ENCODE measurements around the gene AKAP8. TPM values are rescaled to one million over a fixed set of nuclear protein-coding genes. Genes with fewer than 3 reads are reported as not detected.
"Not testable (repeated sequence)": the region's sequence is repeated elsewhere in the genome, so short reads cannot be mapped to it uniquely, and the experiment has no call there.

The AKAP8 gene
- total RNA-seq, 1 experiment from 2014 or later = 28.0 TPM

DNA sequence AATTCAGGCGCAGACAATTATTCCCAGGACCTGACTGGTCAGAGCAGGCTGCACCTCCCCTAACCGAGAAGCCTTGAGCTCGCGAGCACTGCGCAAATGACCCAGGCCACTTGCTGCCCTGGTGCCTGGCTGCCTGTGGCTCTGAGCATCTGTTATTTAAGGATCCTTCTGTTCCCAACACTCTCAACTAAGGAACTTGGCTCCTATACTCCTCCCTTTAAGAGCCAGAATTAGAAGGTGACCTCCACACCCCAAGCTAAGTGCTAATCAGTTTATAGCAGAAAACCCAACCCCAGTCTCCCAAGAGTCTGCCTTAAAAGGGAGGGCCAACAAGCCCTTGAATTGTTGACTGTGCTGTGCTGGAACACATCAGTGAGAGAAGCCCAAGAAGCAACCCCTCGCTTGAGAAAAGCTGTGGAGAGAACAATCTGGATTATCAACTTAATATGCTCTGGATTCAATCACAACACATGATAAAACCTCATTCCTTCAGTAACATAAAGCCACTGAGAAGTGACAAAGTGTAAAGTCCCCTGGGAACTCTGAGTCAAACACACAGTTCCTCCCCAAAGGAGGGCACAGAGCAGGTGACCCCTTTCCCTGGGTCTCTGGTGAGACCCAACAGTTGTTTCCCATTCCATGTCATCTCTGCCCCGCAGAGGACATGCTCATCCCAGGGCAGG lies 24.7 kb upstream of the AKAP8 start:
- DNase-seq (ENCODE audit: low read depth) = no peak

DNA sequence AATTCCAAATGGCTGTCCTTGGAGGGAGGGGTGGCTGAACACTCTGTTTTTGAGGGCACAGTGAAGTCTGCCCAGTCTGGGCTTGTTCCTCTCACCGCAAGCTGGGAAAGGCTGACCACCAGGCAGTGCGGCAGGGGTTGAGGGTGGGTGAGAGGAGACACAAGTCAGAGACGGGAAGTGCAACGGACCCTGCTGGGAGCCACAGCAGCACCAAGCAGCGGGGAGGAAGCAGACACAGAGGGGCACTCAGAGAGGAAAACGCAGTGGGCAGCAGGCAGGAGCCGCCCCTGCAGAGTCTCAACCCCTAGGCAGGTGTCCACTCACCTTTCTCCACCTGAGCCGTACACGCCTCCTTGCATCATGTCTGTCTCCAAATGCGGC lies 23.6 kb upstream of the AKAP8 start:
- no peak for DNase-seq (ENCODE audit: low read depth)

DNA sequence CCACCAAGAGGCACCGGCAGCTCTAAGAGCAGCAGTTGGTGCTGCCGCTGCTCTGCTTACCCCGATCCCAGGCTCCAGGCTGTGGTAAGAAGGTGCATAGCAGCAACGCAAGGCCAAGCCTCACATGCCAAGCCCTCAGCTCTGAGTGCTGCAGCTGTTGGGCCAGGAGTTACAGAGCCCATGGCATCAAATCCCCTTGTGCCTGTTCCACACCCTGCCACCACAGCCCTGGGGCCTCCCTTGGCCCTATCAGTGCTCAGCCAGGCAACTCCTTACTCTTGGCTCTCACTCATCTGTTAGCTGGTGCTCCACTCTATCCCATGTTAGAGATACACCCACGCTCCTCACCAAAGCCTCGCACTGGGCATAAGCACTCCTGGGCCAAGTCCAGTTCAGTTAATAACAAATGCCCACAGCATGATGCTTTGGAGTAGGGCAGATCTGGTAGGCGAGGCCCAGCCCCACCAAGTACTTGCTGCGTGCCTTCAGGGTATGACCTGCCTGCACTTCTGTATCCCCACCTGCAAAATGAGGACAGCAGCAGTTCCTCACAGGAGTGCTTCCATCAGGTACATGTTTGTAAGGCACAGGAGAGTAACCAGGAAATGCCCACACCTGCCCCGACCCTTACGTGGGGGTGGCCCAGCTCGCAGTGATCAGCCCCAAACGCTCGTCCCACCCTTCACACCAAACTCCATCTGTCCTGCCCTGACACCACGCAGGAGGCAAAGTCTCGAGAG lies 23.0 kb upstream of the AKAP8 start:
- no peak for DNase-seq (ENCODE audit: low read depth)

DNA sequence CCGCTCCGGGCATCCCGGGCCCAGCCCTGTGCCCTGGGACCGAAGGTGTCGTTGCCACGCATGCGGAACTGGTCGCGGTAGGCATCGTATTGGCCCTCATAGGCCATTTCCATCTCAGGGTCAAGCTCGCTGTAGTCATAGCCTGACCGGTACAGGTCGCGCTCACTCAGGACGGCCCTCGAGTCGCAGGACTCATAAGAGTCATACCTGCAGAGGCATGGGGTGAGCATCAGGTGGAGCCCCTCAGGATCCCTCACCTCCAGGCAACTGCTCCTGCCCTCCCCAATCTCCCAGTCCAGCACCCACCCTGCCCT lies 21.8 kb upstream of the AKAP8 start:
- DNase-seq (ENCODE audit: low read depth) = no peak

DNA sequence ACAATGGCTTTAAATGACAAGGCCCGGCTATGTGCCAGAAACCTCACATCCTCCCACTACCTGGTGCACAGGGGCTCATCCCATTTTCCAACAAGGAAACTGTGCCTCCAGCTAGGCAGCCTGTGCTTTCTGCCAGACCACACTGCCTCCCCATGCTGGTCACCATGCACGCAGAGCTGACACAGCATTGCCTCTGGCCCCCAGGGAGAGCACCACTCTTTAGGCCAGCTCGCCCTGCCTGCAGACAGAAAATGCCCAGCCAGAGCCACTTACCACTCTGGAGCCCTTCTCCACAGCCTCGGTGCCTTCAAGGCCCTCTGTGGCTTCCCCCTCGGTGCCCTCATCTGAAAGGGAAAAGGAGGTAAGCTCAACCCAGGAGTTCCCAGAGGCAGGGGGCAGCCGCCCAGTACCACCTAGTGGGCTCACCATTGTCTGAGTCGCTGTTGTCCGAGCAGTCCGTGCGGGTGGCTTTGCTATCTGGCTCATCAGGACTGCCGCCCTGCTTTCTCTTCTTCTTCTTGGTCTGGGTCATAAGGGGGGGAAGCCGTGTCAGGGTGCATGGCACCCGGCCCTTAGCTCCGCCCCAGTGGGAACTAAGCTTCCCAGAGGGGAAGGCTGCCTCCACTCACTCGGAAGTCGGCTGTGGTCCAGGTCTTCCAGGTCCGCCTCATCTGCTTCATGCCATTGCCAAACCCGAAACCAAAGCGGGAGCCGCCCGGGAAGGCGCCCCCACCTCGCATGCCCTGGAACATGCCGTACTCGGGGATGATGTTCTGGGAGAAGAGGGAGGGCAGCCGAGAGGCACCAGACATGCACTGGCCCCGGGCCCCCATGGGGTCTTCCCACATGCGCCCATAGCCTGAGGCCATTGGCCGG lies 21.2 kb upstream of the AKAP8 start:
- DNase-seq (ENCODE audit: low read depth) = no peak

DNA sequence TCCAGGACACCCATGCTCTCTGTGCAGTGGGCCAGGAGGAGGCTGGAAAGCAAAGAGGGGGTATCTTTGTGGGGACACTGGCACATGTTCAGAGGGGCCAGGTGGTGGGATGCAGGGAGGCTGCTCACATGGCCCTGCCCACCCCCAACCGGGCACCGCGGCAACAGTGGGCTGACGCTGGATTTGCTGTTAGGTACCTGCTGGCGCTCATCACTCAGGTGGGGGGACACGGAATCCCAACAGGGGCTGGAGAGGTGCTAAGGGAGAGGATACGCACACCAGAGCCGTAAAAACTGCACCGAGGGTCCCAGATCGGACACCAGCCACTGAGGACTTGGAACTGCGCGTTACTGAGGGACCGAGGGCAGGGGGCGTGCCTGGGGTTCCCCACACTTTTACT lies 20.0 kb upstream of the AKAP8 start:
- no peak for DNase-seq (ENCODE audit: low read depth)

DNA sequence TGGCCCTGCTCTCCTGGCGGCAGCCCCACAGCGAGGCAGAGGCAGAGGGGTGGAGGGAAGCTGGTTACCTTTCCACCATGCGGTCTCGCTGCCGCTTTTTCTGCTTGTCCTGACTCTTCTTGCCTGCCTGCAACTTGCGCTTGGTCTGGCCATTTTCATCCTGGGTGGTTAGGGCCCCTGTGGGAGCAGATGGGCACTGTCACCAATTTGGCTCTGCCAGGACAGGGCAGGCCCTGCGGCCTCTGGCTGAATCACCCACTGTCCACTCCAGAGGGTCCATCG lies 19.6 kb upstream of the AKAP8 start:
- DNase-seq (ENCODE audit: low read depth) = no peak

DNA sequence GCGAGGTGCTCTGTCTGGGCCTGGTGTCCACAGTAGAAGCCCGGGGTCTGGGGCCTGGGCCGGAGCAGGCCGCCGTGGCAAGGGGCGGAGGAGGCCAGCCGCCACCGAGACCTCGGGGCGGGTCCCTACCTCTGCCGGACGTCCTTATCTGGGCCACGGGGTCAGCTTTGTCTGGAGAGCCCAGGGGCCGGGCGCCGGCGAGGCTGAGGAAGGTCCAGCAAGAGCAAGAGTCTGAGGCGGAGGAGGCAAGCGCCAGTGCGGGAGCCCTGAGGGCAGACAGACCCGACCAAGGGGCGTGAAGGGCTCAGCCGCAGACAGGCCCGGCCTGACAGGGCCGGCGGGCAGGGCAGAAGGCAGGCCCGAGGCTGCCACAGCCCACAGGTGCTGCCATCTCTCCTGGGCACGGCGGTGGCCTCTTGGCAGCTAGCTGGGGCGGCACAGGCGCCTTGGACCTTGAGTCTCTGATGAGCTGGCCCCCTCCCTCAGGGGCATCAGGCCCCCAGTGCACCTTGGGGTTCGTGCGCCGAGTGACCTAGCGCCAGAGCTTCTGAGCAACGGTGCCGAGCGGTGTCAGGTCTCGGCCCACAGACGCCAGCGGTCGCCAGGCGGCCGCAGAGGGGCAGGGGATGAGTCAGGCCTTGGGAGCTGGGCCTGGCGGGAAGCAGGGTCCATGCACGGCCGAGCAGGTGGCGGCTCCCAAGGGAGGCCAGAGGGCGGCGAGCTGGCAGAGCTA lies 19.1 kb upstream of the AKAP8 start:
- DNase-seq (ENCODE audit: low read depth) = no peak

DNA sequence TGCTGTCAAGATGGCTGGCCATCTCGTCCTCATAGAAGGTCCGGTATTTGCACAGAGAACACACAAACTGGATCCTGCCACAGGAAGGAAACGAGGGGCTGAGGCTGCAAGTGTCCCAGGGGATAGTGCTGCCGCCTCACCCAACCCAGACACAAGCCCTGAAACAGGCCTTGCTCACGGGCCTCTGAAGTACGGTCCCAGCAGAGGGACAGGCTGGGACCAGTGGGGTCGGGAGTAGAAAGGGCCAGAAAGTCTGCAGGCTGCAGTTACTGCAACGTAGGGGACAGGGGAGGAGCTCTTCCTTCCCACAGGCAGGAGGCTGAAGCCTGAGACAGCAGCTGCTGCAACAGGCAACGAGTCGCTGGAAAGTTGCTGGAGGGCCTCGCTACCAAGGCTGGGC lies 18.2 kb upstream of the AKAP8 start:
- no peak for DNase-seq (ENCODE audit: low read depth)

DNA sequence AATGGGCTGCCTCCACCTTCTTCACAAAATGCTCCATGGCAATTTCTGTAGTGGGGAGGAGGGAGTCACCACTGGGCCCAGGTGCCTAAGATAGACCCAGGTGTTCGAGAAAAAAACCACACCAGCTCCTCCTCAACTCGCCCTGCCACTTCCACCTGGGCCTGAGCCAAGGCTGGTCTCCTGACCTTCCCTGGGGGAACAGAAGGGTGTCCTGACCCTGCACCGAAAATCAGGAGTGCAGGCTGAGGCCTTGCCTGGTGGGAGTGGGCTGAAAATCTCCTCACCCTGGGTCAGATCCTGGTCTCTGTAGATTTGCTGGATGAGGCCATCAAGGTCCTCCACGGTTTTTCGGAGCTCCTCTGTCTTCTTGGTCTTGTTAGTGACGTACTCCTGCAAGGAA lies 17.6 kb upstream of the AKAP8 start:
- DNase-seq (ENCODE audit: low read depth) = no peak

DNA sequence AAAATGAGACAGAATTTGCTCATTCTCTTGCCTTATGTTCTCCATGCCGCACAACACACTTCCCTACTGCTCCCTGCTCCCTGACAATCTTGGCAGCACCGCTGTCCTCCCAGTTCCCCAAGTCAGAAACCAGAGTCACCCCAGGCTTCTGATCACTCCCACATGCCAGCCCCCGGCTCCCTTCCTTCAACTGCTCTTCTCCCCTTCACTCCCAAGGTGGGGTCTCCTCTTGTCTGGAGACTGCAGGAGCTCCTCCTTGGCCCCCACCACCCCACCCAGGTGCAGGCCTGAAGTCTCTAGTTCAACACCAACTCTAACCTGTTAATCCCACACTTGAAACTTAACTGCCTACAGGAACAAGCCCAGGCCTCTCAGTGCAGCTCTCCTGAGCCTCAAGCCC lies 16.8 kb upstream of the AKAP8 start:
- no peak for DNase-seq (ENCODE audit: low read depth)

DNA sequence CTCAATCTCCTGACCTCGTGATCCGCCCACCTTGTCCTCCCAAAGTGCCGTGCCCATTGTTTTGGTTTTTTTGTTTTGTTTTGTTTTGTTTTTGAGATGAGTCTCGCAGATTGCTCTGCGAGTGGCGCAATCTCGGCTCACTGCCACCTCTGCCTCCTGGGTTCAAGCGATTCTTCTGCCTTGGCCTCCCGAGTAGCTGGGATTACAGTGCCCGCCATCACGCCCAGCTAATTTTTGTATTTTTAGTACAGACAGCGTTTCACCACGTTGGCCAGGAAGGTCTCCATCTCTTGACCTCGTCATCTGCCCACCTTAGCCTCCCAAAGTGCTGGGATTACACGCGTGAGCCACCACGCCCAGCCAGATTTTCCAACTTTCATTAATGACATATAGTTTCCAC lies 15.7 kb upstream of the AKAP8 start:
- not testable (repeated sequence) for DNase-seq (ENCODE audit: low read depth)

DNA sequence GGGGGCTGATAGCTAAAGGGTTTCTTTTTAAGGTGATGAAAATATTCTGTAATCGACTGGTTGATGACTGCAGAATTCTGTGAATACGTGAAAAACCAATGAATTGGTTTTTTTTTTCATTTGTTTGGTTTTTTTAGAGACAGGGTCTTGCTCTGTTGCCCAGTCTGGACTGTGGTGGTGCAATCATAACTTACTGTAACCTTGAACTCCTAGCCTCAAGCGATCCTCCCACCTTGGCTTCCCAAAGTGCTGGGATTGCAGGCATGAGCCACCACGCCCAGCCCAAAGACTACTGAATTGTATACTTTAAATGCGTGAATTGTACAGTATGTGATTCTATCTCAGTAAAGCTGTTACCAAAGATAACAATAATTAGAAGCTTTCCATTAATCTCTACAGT lies 14.8 kb upstream of the AKAP8 start:
- no peak for DNase-seq (ENCODE audit: low read depth)

DNA sequence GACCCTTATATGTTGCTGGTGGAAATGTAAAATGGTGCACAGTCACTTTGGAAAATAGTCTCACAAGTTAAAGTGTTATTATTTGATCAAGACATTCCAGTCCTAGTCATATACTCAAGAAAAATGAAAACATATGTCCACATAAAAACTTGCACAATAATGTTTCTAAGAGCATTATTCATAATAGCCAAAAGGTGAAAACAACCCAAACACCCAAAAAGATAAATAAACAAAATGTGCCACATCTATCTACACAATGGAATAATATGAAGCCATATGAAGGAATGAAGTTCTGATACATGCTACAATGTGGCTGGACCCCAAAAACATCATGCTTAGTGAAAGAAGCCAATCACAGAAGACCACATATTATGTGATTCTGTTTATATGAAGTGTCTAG lies 14.4 kb upstream of the AKAP8 start:
- DNase-seq (ENCODE audit: low read depth) = peak; percentile 24

DNA sequence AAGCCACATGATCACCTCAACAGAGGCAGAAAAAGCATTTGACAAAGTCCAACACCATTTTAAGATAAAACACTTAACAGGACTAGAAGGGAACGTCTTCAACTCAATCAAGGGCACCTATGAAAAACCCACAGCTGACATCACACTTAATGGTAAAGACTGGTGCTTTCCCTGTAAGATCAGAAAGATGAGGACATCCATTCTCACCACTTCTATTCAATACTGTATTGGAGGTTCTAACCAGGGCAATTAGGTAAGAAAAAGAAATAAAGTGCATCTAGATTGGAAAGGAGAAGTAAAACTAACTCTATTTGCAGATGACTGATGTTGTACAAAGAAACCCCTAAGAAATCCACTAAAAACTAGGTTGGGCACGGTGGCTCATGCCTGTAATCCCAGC lies 11.2 kb upstream of the AKAP8 start:
- no peak for DNase-seq (ENCODE audit: low read depth)

DNA sequence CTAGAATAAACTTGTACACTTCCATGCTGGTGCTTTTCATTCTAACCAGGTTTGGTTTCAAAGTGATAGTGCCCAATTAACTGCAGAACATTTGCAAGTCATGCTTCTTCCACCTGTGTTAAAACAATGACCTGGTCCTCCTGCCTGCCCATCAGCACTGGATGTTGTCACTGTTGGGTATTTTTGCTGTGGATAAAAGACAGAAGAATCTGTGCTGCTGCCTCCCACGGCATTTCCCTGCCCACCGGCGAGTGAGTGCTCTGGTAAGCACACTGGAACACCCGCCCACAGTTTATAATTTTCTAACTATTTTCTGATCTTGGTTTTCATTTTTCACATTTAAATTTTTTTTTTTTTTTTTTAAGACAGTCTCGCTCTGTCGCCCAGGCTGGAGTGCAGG lies 2.3 kb upstream of the AKAP8 start:
- no peak for DNase-seq (ENCODE audit: low read depth)

DNA sequence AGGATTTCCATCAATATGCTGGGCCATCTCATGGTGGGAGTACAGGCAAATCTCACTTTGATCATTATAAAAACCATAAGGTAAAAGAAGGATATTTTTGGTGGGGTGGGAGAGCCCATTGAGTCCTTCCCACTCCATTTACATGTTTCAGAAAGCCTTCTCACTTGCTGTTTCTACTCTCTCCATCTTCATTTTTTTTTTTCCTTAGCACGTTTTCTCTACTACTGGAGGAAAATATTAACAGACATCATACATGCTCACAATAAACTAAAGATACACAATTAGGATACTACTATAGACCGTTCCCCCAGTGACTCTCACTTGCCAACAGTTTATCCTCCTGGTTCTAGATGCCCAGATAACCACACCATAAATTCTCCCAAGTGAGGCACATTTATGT lies 1.8 kb upstream of the AKAP8 start:
- DNase-seq (ENCODE audit: low read depth) = no peak

DNA sequence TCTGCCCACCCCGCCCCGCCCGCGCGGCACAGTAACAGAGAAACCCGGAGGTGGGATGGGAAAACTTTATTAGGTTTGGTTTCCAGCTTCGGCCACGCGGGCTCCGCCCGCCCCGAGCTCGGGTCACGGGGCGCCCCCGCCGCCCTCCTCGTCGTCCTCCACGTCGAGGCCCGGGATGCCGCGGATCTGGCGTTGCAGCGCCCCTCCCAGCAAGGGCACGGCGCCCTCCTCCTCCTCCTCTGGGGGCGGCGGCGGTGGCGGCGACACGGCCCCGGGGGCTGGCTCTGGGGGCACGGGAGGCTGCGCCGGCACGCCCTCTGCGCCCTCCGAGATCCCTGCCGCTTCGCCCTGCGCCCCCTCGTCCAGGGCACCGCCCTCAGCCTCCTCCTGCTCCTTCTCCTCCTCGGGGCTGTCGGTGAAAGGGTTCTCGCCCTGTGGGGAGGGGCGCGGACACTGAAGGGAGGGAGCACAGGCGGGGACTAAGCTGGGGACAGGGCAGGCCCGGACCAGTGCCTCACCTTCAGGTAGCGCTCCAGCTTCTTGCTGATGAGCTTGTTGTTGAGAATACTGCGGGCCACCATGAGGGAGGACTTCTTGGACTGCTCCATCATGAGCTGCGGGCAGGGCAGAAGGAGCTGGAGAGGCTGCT lies 536 bp upstream of the AKAP8 start:
- peak; percentile 53 for DNase-seq (ENCODE audit: low read depth)

DNA sequence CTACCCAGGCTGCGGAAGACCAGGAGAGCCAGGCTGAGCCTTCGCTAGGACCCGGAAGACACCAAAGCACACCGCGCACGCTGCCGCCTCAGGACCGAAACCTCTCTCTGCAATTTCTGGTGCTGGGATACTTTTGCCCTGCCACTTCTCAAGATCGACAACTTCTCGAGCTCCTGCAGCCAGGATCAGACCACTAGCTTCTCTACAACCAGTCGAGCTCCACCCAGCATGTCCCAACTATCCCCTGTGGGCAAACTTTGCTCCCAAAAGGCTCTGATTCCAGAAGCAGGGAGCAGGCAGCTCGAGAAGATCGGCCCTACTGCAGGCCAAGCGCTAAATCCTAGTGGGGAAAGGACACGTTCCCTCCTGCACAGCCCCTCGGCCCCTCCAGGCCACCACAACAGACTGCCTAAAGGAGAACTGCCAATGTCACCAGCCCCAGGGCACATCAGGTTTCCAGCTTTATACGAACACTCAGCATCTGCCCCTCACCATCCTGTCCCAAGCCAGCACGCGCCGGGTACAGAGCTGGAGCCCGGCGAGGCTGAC lies 979 bp downstream of the AKAP8 start:
- peak; percentile 58 for DNase-seq (ENCODE audit: low read depth)

DNA sequence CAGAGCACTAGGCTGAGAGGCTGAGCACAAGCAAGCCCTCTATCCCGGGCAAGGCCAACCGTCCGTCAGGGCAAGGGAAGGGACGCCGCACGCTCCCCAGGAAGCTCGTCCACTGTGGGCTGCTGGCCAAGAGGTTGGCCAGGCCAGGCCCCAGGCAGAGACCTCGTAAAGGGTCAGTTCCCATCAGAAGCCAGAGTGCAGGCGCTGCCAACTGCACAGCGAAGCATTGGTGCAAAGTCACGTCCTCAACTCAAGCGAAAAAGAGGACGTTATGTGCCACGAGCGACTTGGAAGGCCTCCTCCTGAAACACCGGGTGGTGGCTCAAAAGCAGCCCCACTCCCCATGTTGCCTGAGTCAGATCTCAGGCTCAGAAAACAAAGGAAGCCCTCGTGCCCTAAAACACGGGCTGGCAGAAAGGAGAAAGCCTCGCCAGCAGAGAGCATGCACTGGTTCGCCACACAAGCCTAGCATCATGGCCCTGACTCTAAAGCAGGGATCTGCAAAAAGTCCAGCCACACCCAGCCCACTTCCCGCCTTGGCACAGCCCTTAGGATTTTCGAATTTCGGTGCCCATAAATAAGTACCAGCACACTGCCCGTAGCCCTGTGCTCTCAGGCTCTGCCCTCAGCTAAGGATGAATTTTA lies 4.7 kb downstream of the AKAP8 start:
- DNase-seq (ENCODE audit: low read depth) = no peak

DNA sequence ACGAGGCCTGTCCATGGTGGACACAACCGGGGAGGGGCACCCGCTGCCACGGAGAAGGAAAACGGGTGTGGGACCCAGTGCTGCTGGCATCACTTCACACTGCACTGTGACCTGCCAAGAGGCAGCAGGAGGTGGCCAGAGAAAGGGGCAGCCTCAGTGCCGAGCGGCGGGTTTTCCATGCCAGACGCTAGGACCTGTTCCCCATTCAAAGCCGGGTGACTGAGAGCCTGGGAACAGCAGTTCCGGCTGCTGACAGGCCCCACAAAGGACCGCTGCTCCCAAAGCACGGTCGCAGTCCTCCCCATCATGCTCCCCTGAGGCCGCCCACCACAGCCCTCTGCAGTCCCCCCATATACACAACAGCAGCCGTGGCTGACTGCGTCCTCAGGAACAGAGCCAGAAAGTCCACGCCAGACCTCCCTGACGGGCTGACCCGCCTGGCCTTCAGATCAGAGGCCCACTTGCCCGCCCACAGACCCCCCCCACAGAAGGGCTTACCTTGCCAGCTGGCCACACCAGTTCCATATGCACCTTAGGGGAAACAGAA lies 5.4 kb downstream of the AKAP8 start:
- no peak for DNase-seq (ENCODE audit: low read depth)

Measured in LHCN-M2 (cell line).